PC-3 (cell line): ENCODE data around the gene PUS3. TPM values are rescaled to one million over a fixed set of nuclear protein-coding genes. Genes with fewer than 3 reads are reported as not detected.

Experiments
- ATAC-seq: fragments of 200-7000 bp; cut with Tn5 transposase; 2 replicates; pipeline ENCODE4 v1.9.1; 2020; ENCODE audit warnings: mild to moderate bottlenecking, moderate library complexity
- BruUV-seq: library from RNA; stranded (reverse); fragments of 400-500 nt; replicated peaks from 2 replicates; lab custom pipeline; 2021; lab: Mats Ljungman, UMichigan
- CTCF ChIA-PET: fragments of 300-600 bp; sonication (Branson Sonifier 250); formaldehyde crosslinking; loops from one replicate; lab custom pipeline; 2022; ENCODE audit warnings: antibody characterized with exemption; lab: Charles Lee
- POLR2A ChIA-PET: fragments of 300-600 bp; sonication (Branson Sonifier 250); formaldehyde crosslinking; loops from one replicate; lab custom pipeline; 2022; ENCODE audit warnings: antibody characterized with exemption; ENCODE audit not compliant: unreplicated experiment; lab: Charles Lee
- DNase-seq: peaks from one replicate; pipeline ENCODE4 v3.0.0-alpha.2; 2015
- H2AFZ ChIP-seq: fragments of 300-600 bp; sonication (generic); 2 replicates; pipeline ENCODE4 v1.6.0; 2016; ENCODE audit warnings: antibody characterized with exemption, low read length
- H3F3A ChIP-seq: fragments of 300-600 bp; sonication (generic); one replicate; pipeline ENCODE4 v1.6.0; 2017; ENCODE audit warnings: antibody characterized with exemption, low read length, control low read depth, mild to moderate bottlenecking; ENCODE audit not compliant: unreplicated experiment
- H3K27ac ChIP-seq: fragments of 300-600 bp; sonication (generic); 2 replicates; pipeline ENCODE4 v1.5.1; 2016; ENCODE audit warnings: mild to moderate bottlenecking, low read length
- H3K27me3 ChIP-seq: fragments of 300-600 bp; sonication (generic); 2 replicates; pipeline ENCODE4 v1.6.1; 2016; ENCODE audit warnings: low read length, mixed read lengths
- H3K36me3 ChIP-seq: fragments of 300-600 bp; sonication (generic); 2 replicates; pipeline ENCODE4 v1.6.1; 2016; ENCODE audit warnings: low read depth, mixed run types, low read length, mixed read lengths
- H3K4me1 ChIP-seq: fragments of 300-600 bp; sonication (generic); 2 replicates; pipeline ENCODE4 v1.5.1; 2016; ENCODE audit warnings: low read length; ENCODE audit not compliant: insufficient read depth
- H3K4me2 ChIP-seq: fragments of 300-600 bp; sonication (generic); 2 replicates; pipeline ENCODE4 v1.6.0; 2016; ENCODE audit warnings: low read length
- H3K4me3 ChIP-seq: fragments of 300-600 bp; sonication (generic); 2 replicates; pipeline ENCODE4 v1.5.1; 2016; ENCODE audit warnings: mild to moderate bottlenecking, low read length, mixed read lengths
- H3K79me2 ChIP-seq: fragments of 300-600 bp; sonication (generic); 2 replicates; pipeline ENCODE4 v1.6.1; 2017; ENCODE audit warnings: low read length, mixed read lengths
- H3K9ac ChIP-seq: fragments of 300-600 bp; sonication (generic); 2 replicates; pipeline ENCODE4 v1.6.0; 2016; ENCODE audit warnings: mild to moderate bottlenecking, low read length
- H3K9me2 ChIP-seq: fragments of 300-600 bp; sonication (generic); replicated peaks from 2 replicates; pipeline ENCODE4 v1.6.1; 2016; ENCODE audit warnings: mixed run types, low read length, mixed read lengths
- H3K9me3 ChIP-seq: fragments of 300-600 bp; sonication (generic); 2 replicates; pipeline ENCODE4 v1.6.1; 2016; ENCODE audit warnings: low read length, mixed read lengths
- H4K20me1 ChIP-seq: fragments of 300-600 bp; sonication (generic); 2 replicates; pipeline ENCODE4 v1.6.1; 2016; ENCODE audit warnings: low read length, mixed read lengths
- EZH2 ChIP-seq: fragments of 300-600 bp; sonication (generic); IDR thresholded peaks from one replicate; pipeline ENCODE4 v1.6.1; 2017; ENCODE audit warnings: antibody characterized with exemption, mild to moderate bottlenecking, low read length; ENCODE audit not compliant: unreplicated experiment
- EZH2phosphoT487 ChIP-seq: fragments of 300-600 bp; sonication (generic); IDR thresholded peaks from 2 replicates; pipeline ENCODE4 v1.6.1; 2018; ENCODE audit warnings: mild to moderate bottlenecking, antibody characterized with exemption, low read length, borderline replicate concordance
- intact Hi-C: fragments of 100-400 bp; cut with micrococcal nuclease; formaldehyde crosslinking; loops from 2 replicates; pipeline ENCODE4 v1.9.0; 2023
- total RNA-seq: library from RNA; depleted of rRNA; stranded (reverse); fragments of >200 nt; gene quantifications from 2 replicates; pipeline ENCODE4 v1.2.3, GENCODE V29; 2014
- TF ChIP-seq, protein P1 (sequence below): fragments of 300-600 bp; sonication (generic); conservative IDR thresholded peaks from 2 replicates; pipeline ENCODE4 v1.5.1; 2017; ENCODE audit warnings: antibody characterized with exemption, low read depth, mild to moderate bottlenecking, low read length

PUS3 gene
- total RNA-seq, 1 experiment from 2014 or later = 26.2 TPM

- ChIA-PET CTCF (no interaction called here), POLR2A (no interaction called here)
- no peak for ATAC-seq
- TF ChIP-seq EZH2 (no peak), EZH2phosphoT487 (no peak)
- TF ChIP-seq, protein P1, sequence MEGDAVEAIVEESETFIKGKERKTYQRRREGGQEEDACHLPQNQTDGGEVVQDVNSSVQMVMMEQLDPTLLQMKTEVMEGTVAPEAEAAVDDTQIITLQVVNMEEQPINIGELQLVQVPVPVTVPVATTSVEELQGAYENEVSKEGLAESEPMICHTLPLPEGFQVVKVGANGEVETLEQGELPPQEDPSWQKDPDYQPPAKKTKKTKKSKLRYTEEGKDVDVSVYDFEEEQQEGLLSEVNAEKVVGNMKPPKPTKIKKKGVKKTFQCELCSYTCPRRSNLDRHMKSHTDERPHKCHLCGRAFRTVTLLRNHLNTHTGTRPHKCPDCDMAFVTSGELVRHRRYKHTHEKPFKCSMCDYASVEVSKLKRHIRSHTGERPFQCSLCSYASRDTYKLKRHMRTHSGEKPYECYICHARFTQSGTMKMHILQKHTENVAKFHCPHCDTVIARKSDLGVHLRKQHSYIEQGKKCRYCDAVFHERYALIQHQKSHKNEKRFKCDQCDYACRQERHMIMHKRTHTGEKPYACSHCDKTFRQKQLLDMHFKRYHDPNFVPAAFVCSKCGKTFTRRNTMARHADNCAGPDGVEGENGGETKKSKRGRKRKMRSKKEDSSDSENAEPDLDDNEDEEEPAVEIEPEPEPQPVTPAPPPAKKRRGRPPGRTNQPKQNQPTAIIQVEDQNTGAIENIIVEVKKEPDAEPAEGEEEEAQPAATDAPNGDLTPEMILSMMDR = no peak
- intact Hi-C loops = no loop called here
- H3K9me3 ChIP-seq = no peaks in the 10 kb centered on the region
- H3K36me3 ChIP-seq = no peaks in the 10 kb centered on the region
- H3K79me2 ChIP-seq = no peaks in the 10 kb centered on the region
- no peak overlapping the region for H3K4me2 ChIP-seq
- H3K9ac ChIP-seq = no peak overlapping the region
- no peak overlapping the region for H3K27ac ChIP-seq
- no peaks in the 10 kb centered on the region for H4K20me1 ChIP-seq
- H3K4me1 ChIP-seq = peaks cover 16% of the 10 kb centered on the region
- DNase-seq = no peak
- no peak overlapping the region for H2AFZ ChIP-seq
- no peaks in the 10 kb centered on the region for H3F3A ChIP-seq
- H3K4me3 ChIP-seq = no peak overlapping the region
- H3K27me3 ChIP-seq = no peaks in the 10 kb centered on the region
- H3K9me2 ChIP-seq = no peaks in the 10 kb centered on the region
- BruUV-seq = no TSS peak
Measured at GRCh38 chr11:125949271-125950177, 46.5 kb upstream of the PUS3 start.

DNA sequence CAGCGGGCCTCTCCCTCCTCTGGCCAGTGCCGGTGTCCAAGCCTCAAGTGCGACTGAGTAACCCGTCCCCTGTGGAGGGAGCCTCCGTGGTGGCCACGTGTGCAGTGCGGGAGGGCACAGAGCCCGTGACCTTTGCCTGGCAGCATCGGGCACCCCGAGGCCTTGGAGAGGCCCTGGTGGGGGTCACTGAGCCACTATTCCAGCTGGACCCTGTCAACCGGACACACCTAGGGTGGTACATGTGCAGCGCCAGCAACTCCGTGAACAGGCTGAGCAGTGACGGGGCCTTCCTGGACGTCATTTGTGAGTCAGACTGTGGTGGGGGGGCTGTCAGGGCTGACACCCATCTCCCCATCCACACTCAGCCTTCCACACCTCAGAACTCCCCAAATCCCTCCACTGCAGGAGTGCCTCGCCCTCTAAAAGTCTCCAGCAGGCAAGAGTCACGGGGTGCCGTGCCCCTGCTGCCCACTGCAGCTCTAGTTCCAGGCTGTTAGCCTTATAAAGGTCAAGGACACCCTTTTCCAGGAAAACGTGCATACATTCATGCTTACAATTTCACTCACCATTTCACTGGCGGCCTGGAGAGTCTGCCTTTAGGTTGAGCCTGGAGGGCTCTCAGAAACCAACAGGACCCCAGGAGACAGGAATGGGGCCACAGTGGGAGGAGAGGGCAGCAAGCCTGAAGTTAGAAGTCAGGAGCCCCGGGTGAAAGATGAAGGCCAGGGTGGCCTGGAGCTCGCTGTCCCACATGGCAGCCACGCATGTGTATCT is 45.5 kb upstream of the PUS3 start:
- Histone ChIP-seq H3K4me2 (no peak overlapping the region), H3K79me2 (no peaks in the 10 kb centered on the region), H3K36me3 (no peaks in the 10 kb centered on the region), H3F3A (no peaks in the 10 kb centered on the region), H3K4me3 (no peak overlapping the region), H4K20me1 (no peaks in the 10 kb centered on the region), H3K9me3 (no peaks in the 10 kb centered on the region), H3K4me1 (peaks cover 16% of the 10 kb centered on the region), H3K9me2 (no peaks in the 10 kb centered on the region), H3K27me3 (no peaks in the 10 kb centered on the region), H3K27ac (no peak overlapping the region), H3K9ac (no peak overlapping the region), H2AFZ (no peak overlapping the region)
- intact Hi-C loops = no loop called here
- ChIA-PET CTCF (no interaction called here), POLR2A (no interaction called here)
- TF ChIP-seq, protein P1 = no peak
- no peak for TF ChIP-seq EZH2phosphoT487
- TF ChIP-seq EZH2 = no peak
- BruUV-seq = no TSS peak
- DNase-seq = no peak
- ATAC-seq = no peak
